SK-N-SH treated with all-trans-retinoic acid at 6 μM for 48 hours (cell line): ENCODE results near the gene TMEM132C.

Experiments used
- ATAC-seq: fragments of 200-7000 bp; cut with Tn5 transposase; 3 replicates; pipeline ENCODE4 v1.9.1; 2020; ENCODE audit warnings: mild to moderate bottlenecking, moderate library complexity
- ARNTL ChIP-seq: fragments of 450-650 bp; formaldehyde crosslinking; IDR thresholded peaks from 2 replicates; pipeline ENCODE4 v1.5.0; 2020; ENCODE audit warnings: low read depth, mild to moderate bottlenecking, moderate library complexity, borderline replicate concordance
- BACH2 ChIP-seq: fragments of 250-450 bp; sonication (Bioruptor Pico); IDR thresholded peaks from 2 replicates; pipeline ENCODE4 v1.9.0; 2021; ENCODE audit warnings: mild to moderate bottlenecking, borderline replicate concordance
- CSDC2 ChIP-seq: fragments of 250-450 bp; sonication (Bioruptor Pico); IDR thresholded peaks from 2 replicates; pipeline ENCODE4 v1.5.0; 2020; ENCODE audit warnings: mild to moderate bottlenecking, moderate library complexity
- ESRRG ChIP-seq: fragments of 250-450 bp; sonication (Bioruptor Pico); IDR thresholded peaks from 2 replicates; pipeline ENCODE4 v1.6.1; 2021; ENCODE audit warnings: mild to moderate bottlenecking
- GLIS3 ChIP-seq: fragments of 250-450 bp; sonication (Bioruptor Pico); IDR thresholded peaks from 2 replicates; pipeline ENCODE4 v1.5.0; 2020; ENCODE audit warnings: mild to moderate bottlenecking, moderate library complexity
- ISL1 ChIP-seq: fragments of 250-450 bp; sonication (Bioruptor Pico); IDR thresholded peaks from 2 replicates; pipeline ENCODE4 v2.1.2; 2022; ENCODE audit warnings: mild to moderate bottlenecking, moderate library complexity
- OSR1 ChIP-seq: fragments of 250-450 bp; sonication (Bioruptor Pico); IDR thresholded peaks from 2 replicates; pipeline ENCODE4 v1.8.0; 2022; ENCODE audit warnings: moderate library complexity, mild to moderate bottlenecking, inconsistent platforms
- PPARA ChIP-seq: fragments of 250-450 bp; sonication (Bioruptor Pico); IDR thresholded peaks from 2 replicates; pipeline ENCODE4 v1.5.0; 2020; ENCODE audit warnings: mild to moderate bottlenecking, borderline replicate concordance
- SNAI2 ChIP-seq: fragments of 250-450 bp; sonication (Bioruptor Pico); IDR thresholded peaks from 2 replicates; pipeline ENCODE4 v1.5.0; 2020; ENCODE audit warnings: mild to moderate bottlenecking, moderate library complexity
- TCF4 ChIP-seq: fragments of 250-450 bp; sonication (Bioruptor Pico); IDR thresholded peaks from 2 replicates; pipeline ENCODE4 v1.8.0; 2021; ENCODE audit warnings: mild to moderate bottlenecking, moderate library complexity, borderline replicate concordance
- TOX ChIP-seq: fragments of 250-450 bp; sonication (Bioruptor Pico); IDR thresholded peaks from 2 replicates; pipeline ENCODE4 v1.8.0; 2021; ENCODE audit warnings: mild to moderate bottlenecking, moderate library complexity, borderline replicate concordance
- ZC3H10 ChIP-seq: fragments of 250-450 bp; sonication (Bioruptor Pico); IDR thresholded peaks from 2 replicates; pipeline ENCODE4 v1.5.1; 2021; ENCODE audit warnings: mild to moderate bottlenecking, moderate library complexity
- ZFP3 ChIP-seq: fragments of 250-450 bp; sonication (Bioruptor Pico); IDR thresholded peaks from 2 replicates; pipeline ENCODE4 v1.5.0; 2020; ENCODE audit warnings: mild to moderate bottlenecking, moderate library complexity
- ZFP30 ChIP-seq: fragments of 450-650 bp; formaldehyde crosslinking; IDR thresholded peaks from 2 replicates; pipeline ENCODE4 v1.5.0; 2022; ENCODE audit warnings: mild to moderate bottlenecking, moderate library complexity
- ZNF565 ChIP-seq: fragments of 450-650 bp; formaldehyde crosslinking; conservative IDR thresholded peaks from 2 replicates; pipeline ENCODE4 v1.5.0; 2020; ENCODE audit warnings: low read depth, mild to moderate bottlenecking, moderate library complexity
- ZNF70 ChIP-seq: fragments of 450-650 bp; formaldehyde crosslinking; IDR thresholded peaks from 2 replicates; pipeline ENCODE4 v1.5.0; 2020; ENCODE audit warnings: mild to moderate bottlenecking, moderate library complexity
- TF ChIP-seq, protein P1 (sequence below): fragments of 250-450 bp; sonication (Bioruptor Pico); IDR thresholded peaks from 2 replicates; pipeline ENCODE4 v1.8.0; 2020; ENCODE audit warnings: mild to moderate bottlenecking, moderate library complexity, borderline replicate concordance
- TF ChIP-seq, protein P2 (sequence below): fragments of 250-450 bp; sonication (Bioruptor Pico); IDR thresholded peaks from 2 replicates; pipeline ENCODE4 v1.5.0; 2020; ENCODE audit warnings: mild to moderate bottlenecking, moderate library complexity
- TF ChIP-seq, protein P3 (sequence below): fragments of 250-450 bp; sonication (Bioruptor Pico); IDR thresholded peaks from 2 replicates; pipeline ENCODE4 v1.5.1; 2021; ENCODE audit warnings: mild to moderate bottlenecking, moderate library complexity
- TF ChIP-seq, protein P4 (sequence below): fragments of 250-450 bp; sonication (Bioruptor Pico); IDR thresholded peaks from 2 replicates; pipeline ENCODE4 v1.5.1; 2020; ENCODE audit warnings: low read depth, mild to moderate bottlenecking, moderate library complexity

Gene TMEM132C

DNA sequence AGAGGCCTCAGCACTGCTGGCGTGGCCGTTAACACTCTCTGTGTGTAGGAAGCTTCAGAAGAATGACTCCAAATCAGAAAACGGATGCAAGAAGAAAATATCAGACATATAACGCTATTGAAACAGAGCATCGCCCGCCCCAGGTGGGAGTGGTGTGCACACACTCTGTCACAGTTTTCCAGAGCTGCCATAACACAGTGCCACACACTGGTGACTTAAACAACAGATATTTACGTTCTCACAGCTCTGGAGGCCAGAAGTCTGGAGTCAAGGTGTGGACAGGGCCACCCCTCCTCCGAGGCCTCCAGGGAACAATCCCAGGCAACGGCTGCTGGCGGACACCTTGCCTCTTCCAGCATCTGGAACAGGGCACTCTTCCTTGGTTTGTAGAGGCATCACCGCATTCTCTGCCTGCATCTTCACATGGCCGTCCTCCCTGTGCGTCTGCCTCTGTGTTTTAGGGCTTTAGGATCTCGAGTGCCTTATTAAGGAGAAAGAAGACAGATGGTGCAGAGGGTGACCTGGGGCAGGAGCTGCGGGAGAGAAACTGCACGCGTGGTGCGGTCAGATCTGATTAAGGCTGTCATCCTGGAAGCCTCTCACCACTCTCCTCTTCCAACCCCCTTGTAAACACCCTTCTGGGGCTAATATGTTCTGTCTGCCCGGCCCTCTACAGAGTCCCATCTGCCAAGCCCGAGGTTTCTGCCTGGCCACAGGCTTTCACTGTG is 415.7 kb downstream of the TMEM132C start:
- TF ChIP-seq, protein P1, sequence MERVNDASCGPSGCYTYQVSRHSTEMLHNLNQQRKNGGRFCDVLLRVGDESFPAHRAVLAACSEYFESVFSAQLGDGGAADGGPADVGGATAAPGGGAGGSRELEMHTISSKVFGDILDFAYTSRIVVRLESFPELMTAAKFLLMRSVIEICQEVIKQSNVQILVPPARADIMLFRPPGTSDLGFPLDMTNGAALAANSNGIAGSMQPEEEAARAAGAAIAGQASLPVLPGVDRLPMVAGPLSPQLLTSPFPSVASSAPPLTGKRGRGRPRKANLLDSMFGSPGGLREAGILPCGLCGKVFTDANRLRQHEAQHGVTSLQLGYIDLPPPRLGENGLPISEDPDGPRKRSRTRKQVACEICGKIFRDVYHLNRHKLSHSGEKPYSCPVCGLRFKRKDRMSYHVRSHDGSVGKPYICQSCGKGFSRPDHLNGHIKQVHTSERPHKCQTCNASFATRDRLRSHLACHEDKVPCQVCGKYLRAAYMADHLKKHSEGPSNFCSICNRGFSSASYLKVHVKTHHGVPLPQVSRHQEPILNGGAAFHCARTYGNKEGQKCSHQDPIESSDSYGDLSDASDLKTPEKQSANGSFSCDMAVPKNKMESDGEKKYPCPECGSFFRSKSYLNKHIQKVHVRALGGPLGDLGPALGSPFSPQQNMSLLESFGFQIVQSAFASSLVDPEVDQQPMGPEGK, result no peak
- TF ChIP-seq ARNTL (CRISPR knock-in tag) (no peak), ISL1 (CRISPR knock-in tag) (no peak), ZFP30 (CRISPR knock-in tag) (no peak), TCF4 (CRISPR knock-in tag) (no peak), PPARA (CRISPR knock-in tag) (no peak), TOX (CRISPR knock-in tag) (no peak), BACH2 (CRISPR knock-in tag) (no peak), OSR1 (CRISPR knock-in tag) (no peak), SNAI2 (CRISPR knock-in tag) (no peak), GLIS3 (CRISPR knock-in tag) (no peak)
- TF ChIP-seq, protein P2, sequence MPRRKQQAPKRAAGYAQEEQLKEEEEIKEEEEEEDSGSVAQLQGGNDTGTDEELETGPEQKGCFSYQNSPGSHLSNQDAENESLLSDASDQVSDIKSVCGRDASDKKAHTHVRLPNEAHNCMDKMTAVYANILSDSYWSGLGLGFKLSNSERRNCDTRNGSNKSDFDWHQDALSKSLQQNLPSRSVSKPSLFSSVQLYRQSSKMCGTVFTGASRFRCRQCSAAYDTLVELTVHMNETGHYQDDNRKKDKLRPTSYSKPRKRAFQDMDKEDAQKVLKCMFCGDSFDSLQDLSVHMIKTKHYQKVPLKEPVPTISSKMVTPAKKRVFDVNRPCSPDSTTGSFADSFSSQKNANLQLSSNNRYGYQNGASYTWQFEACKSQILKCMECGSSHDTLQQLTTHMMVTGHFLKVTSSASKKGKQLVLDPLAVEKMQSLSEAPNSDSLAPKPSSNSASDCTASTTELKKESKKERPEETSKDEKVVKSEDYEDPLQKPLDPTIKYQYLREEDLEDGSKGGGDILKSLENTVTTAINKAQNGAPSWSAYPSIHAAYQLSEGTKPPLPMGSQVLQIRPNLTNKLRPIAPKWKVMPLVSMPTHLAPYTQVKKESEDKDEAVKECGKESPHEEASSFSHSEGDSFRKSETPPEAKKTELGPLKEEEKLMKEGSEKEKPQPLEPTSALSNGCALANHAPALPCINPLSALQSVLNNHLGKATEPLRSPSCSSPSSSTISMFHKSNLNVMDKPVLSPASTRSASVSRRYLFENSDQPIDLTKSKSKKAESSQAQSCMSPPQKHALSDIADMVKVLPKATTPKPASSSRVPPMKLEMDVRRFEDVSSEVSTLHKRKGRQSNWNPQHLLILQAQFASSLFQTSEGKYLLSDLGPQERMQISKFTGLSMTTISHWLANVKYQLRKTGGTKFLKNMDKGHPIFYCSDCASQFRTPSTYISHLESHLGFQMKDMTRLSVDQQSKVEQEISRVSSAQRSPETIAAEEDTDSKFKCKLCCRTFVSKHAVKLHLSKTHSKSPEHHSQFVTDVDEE (CRISPR knock-in tag), result no peak
- ATAC-seq, result no peak

DNA sequence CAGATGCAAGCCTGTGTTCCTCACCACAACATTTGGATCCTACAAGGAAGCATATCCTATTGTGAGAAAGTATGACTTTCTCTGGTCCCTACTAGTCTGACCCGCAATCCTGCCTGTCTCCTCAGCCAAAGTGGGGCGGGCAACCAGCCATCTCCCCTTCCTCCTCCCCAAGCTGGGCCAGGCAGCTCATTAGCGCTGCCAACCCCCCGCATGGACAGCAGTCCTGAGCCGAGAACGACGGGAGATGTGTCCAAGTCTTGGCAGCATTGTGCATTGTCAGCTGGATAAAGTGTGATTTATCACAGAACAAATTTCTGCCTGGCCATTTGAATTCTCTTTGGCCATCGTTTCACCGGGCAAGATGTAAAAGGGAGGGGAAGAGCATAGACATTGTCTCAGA is 417.4 kb downstream of the TMEM132C start:
- TF ChIP-seq ESRRG (CRISPR knock-in tag) (no peak), SNAI2 (CRISPR knock-in tag) (no peak), BACH2 (CRISPR knock-in tag) (no peak), PPARA (CRISPR knock-in tag) (no peak), TCF4 (CRISPR knock-in tag) (no peak), ZNF70 (CRISPR knock-in tag) (no peak), CSDC2 (CRISPR knock-in tag) (no peak), TOX (CRISPR knock-in tag) (no peak), ZFP3 (no peak)
- TF ChIP-seq, protein P2 (CRISPR knock-in tag), result no peak
- no peak for ATAC-seq

DNA sequence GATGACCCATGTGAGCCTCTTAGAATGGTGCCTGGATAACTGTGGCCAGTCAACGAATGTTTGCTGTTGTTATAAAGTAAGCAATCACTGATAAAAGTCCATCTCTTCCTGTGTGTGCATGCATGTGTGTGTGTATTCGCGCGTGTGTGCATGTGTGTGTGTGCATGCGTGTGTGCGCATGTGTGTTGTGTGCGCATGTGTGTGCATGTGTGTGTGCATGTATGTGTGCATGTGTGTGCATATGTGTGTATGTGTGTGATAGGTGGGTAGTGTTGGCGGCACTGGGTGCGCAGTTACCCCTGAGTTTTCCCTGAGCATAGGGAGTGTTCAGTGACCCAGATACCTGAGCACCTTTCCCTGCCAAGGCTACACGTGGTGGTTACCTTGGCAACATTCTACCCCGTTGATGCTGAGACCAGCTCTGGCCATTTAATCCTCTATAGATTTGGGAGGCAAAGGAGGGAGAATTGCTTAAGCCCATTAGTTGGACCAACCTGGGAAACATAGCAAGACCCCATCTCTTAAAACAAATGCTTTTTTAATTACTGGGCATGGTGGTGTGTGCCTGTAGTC is 419.0 kb downstream of the TMEM132C start:
- ATAC-seq, result no peak
- no peak for TF ChIP-seq ISL1 (CRISPR knock-in tag)
- no peak for TF ChIP-seq PPARA (CRISPR knock-in tag)
- TF ChIP-seq, protein P3, sequence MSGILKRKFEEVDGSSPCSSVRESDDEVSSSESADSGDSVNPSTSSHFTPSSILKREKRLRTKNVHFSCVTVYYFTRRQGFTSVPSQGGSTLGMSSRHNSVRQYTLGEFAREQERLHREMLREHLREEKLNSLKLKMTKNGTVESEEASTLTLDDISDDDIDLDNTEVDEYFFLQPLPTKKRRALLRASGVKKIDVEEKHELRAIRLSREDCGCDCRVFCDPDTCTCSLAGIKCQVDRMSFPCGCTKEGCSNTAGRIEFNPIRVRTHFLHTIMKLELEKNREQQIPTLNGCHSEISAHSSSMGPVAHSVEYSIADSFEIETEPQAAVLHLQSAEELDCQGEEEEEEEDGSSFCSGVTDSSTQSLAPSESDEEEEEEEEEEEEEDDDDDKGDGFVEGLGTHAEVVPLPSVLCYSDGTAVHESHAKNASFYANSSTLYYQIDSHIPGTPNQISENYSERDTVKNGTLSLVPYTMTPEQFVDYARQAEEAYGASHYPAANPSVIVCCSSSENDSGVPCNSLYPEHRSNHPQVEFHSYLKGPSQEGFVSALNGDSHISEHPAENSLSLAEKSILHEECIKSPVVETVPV (CRISPR knock-in tag), result no peak
- TF ChIP-seq ZNF70 (CRISPR knock-in tag), result no peak
- TF ChIP-seq, protein P4, sequence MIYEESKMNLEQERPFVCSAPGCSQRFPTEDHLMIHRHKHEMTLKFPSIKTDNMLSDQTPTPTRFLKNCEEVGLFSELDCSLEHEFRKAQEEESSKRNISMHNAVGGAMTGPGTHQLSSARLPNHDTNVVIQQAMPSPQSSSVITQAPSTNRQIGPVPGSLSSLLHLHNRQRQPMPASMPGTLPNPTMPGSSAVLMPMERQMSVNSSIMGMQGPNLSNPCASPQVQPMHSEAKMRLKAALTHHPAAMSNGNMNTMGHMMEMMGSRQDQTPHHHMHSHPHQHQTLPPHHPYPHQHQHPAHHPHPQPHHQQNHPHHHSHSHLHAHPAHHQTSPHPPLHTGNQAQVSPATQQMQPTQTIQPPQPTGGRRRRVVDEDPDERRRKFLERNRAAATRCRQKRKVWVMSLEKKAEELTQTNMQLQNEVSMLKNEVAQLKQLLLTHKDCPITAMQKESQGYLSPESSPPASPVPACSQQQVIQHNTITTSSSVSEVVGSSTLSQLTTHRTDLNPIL (CRISPR knock-in tag), result no peak
- TF ChIP-seq ZC3H10, result no peak
- no peak for TF ChIP-seq TCF4 (CRISPR knock-in tag)
- no peak for TF ChIP-seq ZNF565 (CRISPR knock-in tag)
- TF ChIP-seq SNAI2 (CRISPR knock-in tag), result no peak
